GM12878 (cell line): Measurements from ENCODE around the gene KRTAP5-6. TPM values are rescaled to one million over a fixed set of nuclear protein-coding genes. Genes with fewer than 3 reads are reported as not detected.

ENCODE experiments used
- ATAC-seq: fragments of 200-7000 bp; cut with Tn5 transposase; 3 replicates; pipeline ENCODE4 v1.9.1; 2020; ENCODE audit warnings: mild to moderate bottlenecking, moderate library complexity
- BruUV-seq: library from RNA; stranded (reverse); fragments of 400-500 nt; replicated peaks from 2 replicates; lab custom pipeline; 2021; lab: Mats Ljungman, UMichigan
- CTCF ChIA-PET: fragments of 300-600 bp; sonication (Branson Sonifier 250); formaldehyde crosslinking; extraction: SDS; loops from one replicate; lab custom pipeline; 2021; ENCODE audit warnings: inconsistent platforms; lab: Yijun Ruan, JAX
- POLR2A ChIA-PET: fragments of 350-600 bp; formaldehyde crosslinking; extraction: SDS; loops from one replicate; lab custom pipeline; 2021; ENCODE audit warnings: inconsistent platforms; lab: Charles Lee
- RAD21 ChIA-PET: fragments of 300-600 bp; sonication (Branson Sonifier 250); formaldehyde crosslinking; loops from one replicate; lab custom pipeline; 2023; ENCODE audit warnings: antibody characterized with exemption; ENCODE audit not compliant: unreplicated experiment; lab: Charles Lee
- SMC1A ChIA-PET: fragments of 300-600 bp; sonication (Branson Sonifier 250); formaldehyde crosslinking; loops from one replicate; lab custom pipeline; 2023; ENCODE audit not compliant: unreplicated experiment, uncharacterized antibody; lab: Charles Lee
- DNase-seq: peaks from one replicate; pipeline ENCODE4 v3.0.0-alpha.2; 2011; ENCODE audit warnings: low read depth, low spot score
- FAIRE-seq: peaks from 3 replicates; lab custom pipeline; 2011; peaks lifted over from hg19 to GRCh38; lab: Jason Lieb, UNC
- H2AFZ ChIP-seq: 2 replicates; pipeline ENCODE4 v1.6.0; 2011; ENCODE audit warnings: low read depth, low read length, control low read depth; ENCODE audit not compliant: control insufficient read depth
- H3K27ac ChIP-seq: 2 replicates; pipeline ENCODE4 v1.5.1; 2011; ENCODE audit warnings: control low read depth; ENCODE audit not compliant: control insufficient read depth, insufficient read depth
- H3K27me3 ChIP-seq, 2 experiments: replicated peaks in 1 of 2; 2 replicates each; pipeline versions ENCODE4 v1.6.0 to v1.6.1; 2011; ENCODE audit warnings: low read length in 1 of 2; ENCODE audit not compliant: control insufficient read depth in 2 of 2, insufficient read depth in 2 of 2
- H3K36me3 ChIP-seq, 2 experiments: 2 replicates each; pipeline ENCODE4 v1.5.1; 2011; ENCODE audit warnings: low read length in 1 of 2; ENCODE audit not compliant: control insufficient read depth in 2 of 2, insufficient read depth in 2 of 2
- H3K4me1 ChIP-seq: 2 replicates; pipeline ENCODE4 v1.6.1; 2011; ENCODE audit warnings: mild to moderate bottlenecking, low read length, moderate library complexity, mixed read lengths; ENCODE audit not compliant: control insufficient read depth, insufficient read depth
- H3K4me2 ChIP-seq: 2 replicates; pipeline ENCODE4 v1.6.0; 2011; ENCODE audit warnings: control low read depth; ENCODE audit not compliant: control insufficient read depth, insufficient read depth
- H3K4me3 ChIP-seq: fragments of 200-600 bp; sonication (generic); 2 replicates; pipeline ENCODE4 v1.5.1; 2016
- H3K79me2 ChIP-seq: 2 replicates; pipeline ENCODE4 v1.6.0; 2011; ENCODE audit warnings: low read length; ENCODE audit not compliant: control insufficient read depth, insufficient read depth
- H3K9ac ChIP-seq: 2 replicates; pipeline ENCODE4 v1.8.0; 2011; ENCODE audit warnings: low read length, control low read depth, mixed read lengths; ENCODE audit not compliant: control insufficient read depth, insufficient read depth
- H3K9me3 ChIP-seq: replicated peaks from 3 replicates; pipeline ENCODE4 v1.5.1; 2011; ENCODE audit warnings: mild to moderate bottlenecking, low read length; ENCODE audit not compliant: control insufficient read depth, insufficient read depth
- H4K20me1 ChIP-seq: 2 replicates; pipeline ENCODE4 v1.6.0; 2011; ENCODE audit not compliant: control insufficient read depth, insufficient read depth
- ATF3 ChIP-seq: IDR thresholded peaks from 2 replicates; pipeline ENCODE4 v1.6.1; 2011; ENCODE audit warnings: low read depth, mild to moderate bottlenecking, low read length, moderate library complexity, borderline replicate concordance; ENCODE audit errors: extremely low read depth
- ATF7 ChIP-seq: fragments of 450-650 bp; IDR thresholded peaks from 2 replicates; pipeline ENCODE4 v1.6.1; 2016; ENCODE audit warnings: low read depth, mild to moderate bottlenecking
- BMI1 ChIP-seq: fragments of 450-650 bp; IDR thresholded peaks from 2 replicates; pipeline ENCODE4 v1.6.1; 2016; ENCODE audit warnings: mild to moderate bottlenecking, moderate library complexity, borderline replicate concordance
- BRCA1 ChIP-seq: IDR thresholded peaks from 2 replicates; pipeline ENCODE4 v1.6.1; 2011; ENCODE audit warnings: low read depth, low read length, improper control_type of control experiment
- CBFB ChIP-seq: IDR thresholded peaks from 2 replicates; pipeline ENCODE4 v1.6.1; 2016; ENCODE audit warnings: antibody characterized with exemption, low read depth
- CHD4 ChIP-seq: fragments of 200-600 bp; sonication (generic); IDR thresholded peaks from 2 replicates; pipeline ENCODE4 v1.6.1; 2016; ENCODE audit warnings: mild to moderate bottlenecking
- DPF2 ChIP-seq: fragments of 450-650 bp; IDR thresholded peaks from 2 replicates; pipeline ENCODE4 v1.6.1; 2017; ENCODE audit warnings: mild to moderate bottlenecking
- E2F4 ChIP-seq: IDR thresholded peaks from 2 replicates; pipeline ENCODE4 v1.6.1; 2012; ENCODE audit warnings: low read depth, low read length, improper control_type of control experiment
- EZH2 ChIP-seq: IDR thresholded peaks from 2 replicates; pipeline ENCODE4 v1.6.1; 2012; ENCODE audit warnings: low read depth, mild to moderate bottlenecking, control low read depth, inconsistent platforms, low read length, borderline replicate concordance; ENCODE audit not compliant: control insufficient read depth
- KAT2A ChIP-seq: conservative IDR thresholded peaks from 2 replicates; pipeline ENCODE4 v1.6.1; 2011; ENCODE audit warnings: low read depth, low read length; ENCODE audit not compliant: control insufficient read depth
- NBN ChIP-seq: fragments of 450-650 bp; IDR thresholded peaks from 2 replicates; pipeline ENCODE4 v1.6.1; 2016
- NFYB ChIP-seq: IDR thresholded peaks from 2 replicates; pipeline ENCODE4 v1.6.1; 2011; ENCODE audit warnings: low read depth, mild to moderate bottlenecking, low read length, improper control_type of control experiment, moderate library complexity; ENCODE audit not compliant: insufficient read depth
- NKRF ChIP-seq: fragments of 450-650 bp; conservative IDR thresholded peaks from 2 replicates; pipeline ENCODE4 v1.6.1; 2017; ENCODE audit warnings: mild to moderate bottlenecking, moderate library complexity
- POU2F2 ChIP-seq: IDR thresholded peaks from 3 replicates; pipeline ENCODE4 v1.6.1; 2011; ENCODE audit warnings: low read depth, mild to moderate bottlenecking, low read length, borderline replicate concordance
- RAD51 ChIP-seq: fragments of 450-650 bp; IDR thresholded peaks from 2 replicates; pipeline ENCODE4 v1.6.1; 2016; ENCODE audit warnings: moderate library complexity, mild to moderate bottlenecking, inconsistent platforms
- RB1 ChIP-seq: fragments of 450-650 bp; formaldehyde crosslinking; IDR thresholded peaks from 2 replicates; pipeline ENCODE4 v1.6.1; 2017; ENCODE audit warnings: mild to moderate bottlenecking, borderline replicate concordance
- RBBP5 ChIP-seq: fragments of 200-600 bp; sonication (generic); conservative IDR thresholded peaks from 2 replicates; pipeline ENCODE4 v1.6.1; 2016
- SP1 ChIP-seq: IDR thresholded peaks from one replicate; pipeline ENCODE4 v1.6.1; 2011; ENCODE audit warnings: low read depth, low read length
- TCF12 ChIP-seq: IDR thresholded peaks from 2 replicates; pipeline ENCODE4 v1.6.1; 2011; ENCODE audit warnings: low read depth, mild to moderate bottlenecking, low read length
- USF1 ChIP-seq: IDR thresholded peaks from 2 replicates; pipeline ENCODE4 v1.6.1; 2011; ENCODE audit warnings: borderline replicate concordance, low read depth, mild to moderate bottlenecking, moderate library complexity, mixed read lengths, low read length; ENCODE audit not compliant: insufficient read depth; ENCODE audit errors: extremely low read length
- ZNF24 ChIP-seq: fragments of 450-650 bp; IDR thresholded peaks from 2 replicates; pipeline ENCODE4 v1.6.1; 2017; ENCODE audit warnings: antibody characterized with exemption, mild to moderate bottlenecking
- ZNF622 ChIP-seq: fragments of 450-650 bp; IDR thresholded peaks from 2 replicates; pipeline ENCODE4 v1.6.1; 2017; ENCODE audit warnings: mild to moderate bottlenecking, inconsistent platforms
- WGBS: methylation state at CpG from one replicate; pipeline ENCODE4 v1.1.6; 2016; ENCODE audit warnings: low lambda C conversion rate; ENCODE audit not compliant: insufficient replicate concordance, insufficient coverage; ENCODE audit errors: missing lambda C conversion rate; 5-methylcytosine and 5-hydroxymethylcytosine counted together
- in situ Hi-C: fragments of 300-500 bp; cut with MboI; formaldehyde crosslinking; loops from 9 replicates; pipeline ENCODE4 v1.14.3; 2018; ENCODE audit warnings: mixed read lengths
- intact Hi-C: fragments of 100-400 bp; cut with micrococcal nuclease; formaldehyde crosslinking; loops from one replicate; pipeline ENCODE4 v1.14.2; 2022; ENCODE audit not compliant: unreplicated experiment
- polyA plus RNA-seq, 11 experiments: library from polyadenylated mRNA; depleted of rRNA in 4 of 11; unstranded in 6 of 11; stranded (reverse) in 5 of 11; fragments of >200 nt; fragmentation: Nextera tagmentation in 4 of 11; fragmentation: Illumina TruSeq in 1 of 11; extraction: Ambion mirVana in 4 of 11; extraction: Trizol in 1 of 11; gene quantifications; 1 replicate in 1 of 11; 2 replicates in 10 of 11; pipeline versions ENCODE4 v1.2.1 to v1.2.3, GENCODE V29; 2011 to 2016; ENCODE audit warnings: inconsistent platforms in 2 of 11, missing spikeins in 2 of 11, low read depth in 1 of 11
- total RNA-seq, 4 experiments: library from RNA; depleted of rRNA in 3 of 4; stranded (reverse); fragments of >200 nt in 3 of 4; fragmentation: Illumina TruSeq in 1 of 4; extraction: Trizol in 1 of 4; gene quantifications; 2 replicates each; pipeline versions ENCODE4 v1.2.1 to v1.2.3, GENCODE V29; 2013 to 2021

KRTAP5-6 gene
- total and polyA plus RNA-seq, 10 of the 15 experiments (the other 5 are each of a cell fraction or from before 2014, with no cell fraction given) = not detected

- no peak for TF ChIP-seq BMI1
- no peak for TF ChIP-seq POU2F2
Measured at GRCh38 chr11:1718326-1718725, 21.3 kb downstream of the KRTAP5-6 start (continued).

GRCh38 chr11:1719781-1720180, 22.8 kb downstream of the KRTAP5-6 start:
- POLR2A ChIA-PET = no interaction called here
- FAIRE-seq (no peak), DNase-seq (no peak), ATAC-seq (no peak)
- Histone ChIP-seq H3K9me3 (no peaks in the 10 kb centered on the region), H3K27me3 (no peaks in the 10 kb centered on the region; a peak in 1 of 4 replicates), H3K36me3 (no peaks in the 10 kb centered on the region), H3K79me2 (no peaks in the 10 kb centered on the region), H3K9ac (no peak overlapping the region), H3K4me1 (no peaks in the 10 kb centered on the region), H3K27ac (no peak overlapping the region), H2AFZ (no peak overlapping the region), H4K20me1 (no peaks in the 10 kb centered on the region), H3K4me2 (no peak overlapping the region), H3K4me3 (no peak overlapping the region)
- no peak for TF ChIP-seq ZNF622
- TF ChIP-seq CBFB = no peak
- no peak for TF ChIP-seq ATF3
- TF ChIP-seq NBN = no peak
- no peak for TF ChIP-seq E2F4
- no peak for TF ChIP-seq TCF12
- no peak for TF ChIP-seq CHD4
- TF ChIP-seq SP1 = no peak
- no peak for TF ChIP-seq USF1
- TF ChIP-seq NKRF = no peak
- no peak for TF ChIP-seq EZH2
- TF ChIP-seq RB1 = no peak
- no peak for TF ChIP-seq KAT2A
- no peak for TF ChIP-seq RAD51
- TF ChIP-seq NFYB = no peak
- TF ChIP-seq RBBP5 = no peak
- no peak for TF ChIP-seq BRCA1
- TF ChIP-seq ZNF24 = no peak
- TF ChIP-seq DPF2 = no peak
- TF ChIP-seq ATF7 = no peak
- CTCF ChIA-PET = interaction anchor here (1.0 kb wide), 1 partner anchor 26 kb away, joined by 3 read pairs; no protein-coding TSS in a partner anchor
- 24% methylated on average over 8 of the region's 8 CpGs for WGBS
- SMC1A ChIA-PET = no interaction called here
- no TSS peak for BruUV-seq
- intact Hi-C loops = no loop called here
- RAD21 ChIA-PET = no interaction called here
- in situ Hi-C loops = no loop called here
